Spleen (tissue), 11 donors: ENCODE measurements around the gene GALNT18. TPM values are rescaled to one million over a fixed set of nuclear protein-coding genes. Genes with fewer than 3 reads are reported as not detected.

ENCODE experiments used
- DNase-seq: peaks from one replicate; pipeline ENCODE4 v3.0.0-alpha.2; 2020
- H3K27ac ChIP-seq, 8 donors: fragments of 200-600 bp; sonication (generic) in 7 of 8; 1 replicate in 4 of 8; 2 replicates in 4 of 8; pipeline versions ENCODE4 v1.5.0 to v1.8.0; 2016 to 2021; ENCODE audit warnings: inconsistent platforms in 4 of 8, mild to moderate bottlenecking in 4 of 8, moderate library complexity in 1 of 8
- H3K27me3 ChIP-seq, 7 donors: fragments of 200-600 bp; sonication (generic) in 6 of 7; replicated peaks in 1 of 7; 1 replicate in 4 of 7; 2 replicates in 3 of 7; pipeline versions ENCODE4 v1.5.0 to v1.8.0; 2016 to 2021; ENCODE audit warnings: inconsistent platforms in 3 of 7, mild to moderate bottlenecking in 1 of 7
- H3K36me3 ChIP-seq, 6 donors: fragments of 200-600 bp; sonication (generic) in 5 of 6; 1 replicate in 4 of 6; 2 replicates in 2 of 6; pipeline versions ENCODE4 v1.5.0 to v1.8.0; 2016 to 2021; ENCODE audit warnings: inconsistent platforms in 2 of 6
- H3K4me1 ChIP-seq, 6 donors: fragments of 200-600 bp; sonication (generic) in 5 of 6; 1 replicate in 3 of 6; 2 replicates in 3 of 6; pipeline versions ENCODE4 v1.5.0 to v1.8.0; 2016 to 2021; ENCODE audit warnings: inconsistent platforms in 3 of 6
- H3K4me3 ChIP-seq, 8 donors: fragments of 200-600 bp; sonication (generic) in 7 of 8; 1 replicate in 4 of 8; 2 replicates in 4 of 8; pipeline versions ENCODE4 v1.5.0 to v1.8.0; 2016 to 2021; ENCODE audit warnings: inconsistent platforms in 4 of 8, mild to moderate bottlenecking in 4 of 8, moderate library complexity in 2 of 8
- H3K9me3 ChIP-seq, 8 donors: fragments of 200-600 bp; sonication (generic) in 7 of 8; 1 replicate in 4 of 8; 2 replicates in 4 of 8; pipeline versions ENCODE4 v1.5.0 to v1.8.0; 2016 to 2021; ENCODE audit warnings: inconsistent platforms in 4 of 8
- POLR2A ChIP-seq, 3 donors: fragments of 450-650 bp; IDR thresholded peaks; one replicate each; pipeline ENCODE4 v1.5.1; 2017; ENCODE audit warnings: antibody characterized with exemption in 3 of 3, mild to moderate bottlenecking in 1 of 3
- POLR2AphosphoS5 ChIP-seq, 3 donors: sonication (generic); formaldehyde crosslinking; IDR thresholded peaks; one replicate each; pipeline ENCODE4 v1.5.1; 2017; ENCODE audit warnings: antibody characterized with exemption in 3 of 3
- WGBS, 5 donors: extraction: QIAGEN DNeasy Blood & Tissue Kit in 3 of 5; methylation state at CpG; one replicate each; pipeline versions ENCODE4 v1.1.5 to v1.1.7; 2013 to 2018; 5-methylcytosine and 5-hydroxymethylcytosine counted together
- intact Hi-C: fragments of 100-400 bp; cut with DNase I; formaldehyde crosslinking; loops from one replicate; pipeline ENCODE4 v1.15.0; 2023; ENCODE audit warnings: low total_unique reads
- polyA plus RNA-seq, 3 donors: library from polyadenylated mRNA; stranded (reverse); fragments of 200-250 nt; gene quantifications; one replicate each; pipeline ENCODE4 v1.2.1, GENCODE V29; 2013
- total RNA-seq, 7 donors: library from RNA; depleted of rRNA in 3 of 7; stranded (reverse); fragments of >200 nt in 3 of 7; fragmentation: NEBNext Ultra II Directional in 4 of 7; extraction: Animal tissue kit (Norgen Biotek cat#: 25700) in 4 of 7; gene quantifications; one replicate each; pipeline versions ENCODE4 v1.1.0 to v1.2.1, GENCODE V29; 2016 to 2021
- TF ChIP-seq, protein P1 (sequence below), 11 experiments: fragments of 200-600 bp in 7 of 11; fragments of 450-650 bp in 4 of 11; sonication (generic) in 4 of 11; IDR thresholded peaks in 8 of 11; conservative IDR thresholded peaks in 3 of 11; 1 replicate in 7 of 11; 2 replicates in 4 of 11; pipeline versions ENCODE4 v1.4.0 to v1.8.0; 2016 to 2021; ENCODE audit warnings: antibody characterized with exemption in 11 of 11, inconsistent platforms in 4 of 11, mild to moderate bottlenecking in 1 of 11
- donor health status: healthy with polysubstance abuse.
- donor health status: DM: no; HTN: no; CAD: no; lungs with moderate emphysema.
- donor health status: DM: no; HTN: no; CAD: no.
- donor health status: Bipolar disorder and iron deficiency.
- donor health status: healthy.
- donor health status: DM: no; HTN: no; CAD: no.
- donor health status: DM: yes; HTN: yes; CAD: no.

Gene GALNT18
- total and polyA plus RNA-seq, 10 donors: 0.87 to 6.9 (median 3.9) TPM

- no peak for DNase-seq
- Histone ChIP-seq H3K4me1 (peaks cover 0 to 15% (median 5%) of the 10 kb centered on the region in 6 donors), H3K4me3 (no peak overlapping the region), H3K27me3 (peaks cover 0 to 5% (median 0%) of the 10 kb centered on the region in 7 donors), H3K36me3 (no peaks in the 10 kb centered on the region), H3K9me3 (no peaks in the 10 kb centered on the region), H3K27ac (no peak overlapping the region)
- TF ChIP-seq POLR2AphosphoS5 (IDR thresholded peaks at IDR 0.05) (no peak), POLR2A (IDR thresholded peaks at IDR 0.05) (no peak)
- TF ChIP-seq, protein P1, sequence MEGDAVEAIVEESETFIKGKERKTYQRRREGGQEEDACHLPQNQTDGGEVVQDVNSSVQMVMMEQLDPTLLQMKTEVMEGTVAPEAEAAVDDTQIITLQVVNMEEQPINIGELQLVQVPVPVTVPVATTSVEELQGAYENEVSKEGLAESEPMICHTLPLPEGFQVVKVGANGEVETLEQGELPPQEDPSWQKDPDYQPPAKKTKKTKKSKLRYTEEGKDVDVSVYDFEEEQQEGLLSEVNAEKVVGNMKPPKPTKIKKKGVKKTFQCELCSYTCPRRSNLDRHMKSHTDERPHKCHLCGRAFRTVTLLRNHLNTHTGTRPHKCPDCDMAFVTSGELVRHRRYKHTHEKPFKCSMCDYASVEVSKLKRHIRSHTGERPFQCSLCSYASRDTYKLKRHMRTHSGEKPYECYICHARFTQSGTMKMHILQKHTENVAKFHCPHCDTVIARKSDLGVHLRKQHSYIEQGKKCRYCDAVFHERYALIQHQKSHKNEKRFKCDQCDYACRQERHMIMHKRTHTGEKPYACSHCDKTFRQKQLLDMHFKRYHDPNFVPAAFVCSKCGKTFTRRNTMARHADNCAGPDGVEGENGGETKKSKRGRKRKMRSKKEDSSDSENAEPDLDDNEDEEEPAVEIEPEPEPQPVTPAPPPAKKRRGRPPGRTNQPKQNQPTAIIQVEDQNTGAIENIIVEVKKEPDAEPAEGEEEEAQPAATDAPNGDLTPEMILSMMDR (IDR thresholded peaks at IDR 0.05 in 8 of 11, conservative IDR thresholded peaks at IDR 0.05 in 3 of 11): no peak
- WGBS, 5 donors: 86 to 93% (median 88%) methylated on average over 5 of the region's 5 CpGs
- intact Hi-C loops: no loop called here
Measured at GRCh38 chr11:11580012-11580411, 41.8 kb downstream of the GALNT18 start.

DNA sequence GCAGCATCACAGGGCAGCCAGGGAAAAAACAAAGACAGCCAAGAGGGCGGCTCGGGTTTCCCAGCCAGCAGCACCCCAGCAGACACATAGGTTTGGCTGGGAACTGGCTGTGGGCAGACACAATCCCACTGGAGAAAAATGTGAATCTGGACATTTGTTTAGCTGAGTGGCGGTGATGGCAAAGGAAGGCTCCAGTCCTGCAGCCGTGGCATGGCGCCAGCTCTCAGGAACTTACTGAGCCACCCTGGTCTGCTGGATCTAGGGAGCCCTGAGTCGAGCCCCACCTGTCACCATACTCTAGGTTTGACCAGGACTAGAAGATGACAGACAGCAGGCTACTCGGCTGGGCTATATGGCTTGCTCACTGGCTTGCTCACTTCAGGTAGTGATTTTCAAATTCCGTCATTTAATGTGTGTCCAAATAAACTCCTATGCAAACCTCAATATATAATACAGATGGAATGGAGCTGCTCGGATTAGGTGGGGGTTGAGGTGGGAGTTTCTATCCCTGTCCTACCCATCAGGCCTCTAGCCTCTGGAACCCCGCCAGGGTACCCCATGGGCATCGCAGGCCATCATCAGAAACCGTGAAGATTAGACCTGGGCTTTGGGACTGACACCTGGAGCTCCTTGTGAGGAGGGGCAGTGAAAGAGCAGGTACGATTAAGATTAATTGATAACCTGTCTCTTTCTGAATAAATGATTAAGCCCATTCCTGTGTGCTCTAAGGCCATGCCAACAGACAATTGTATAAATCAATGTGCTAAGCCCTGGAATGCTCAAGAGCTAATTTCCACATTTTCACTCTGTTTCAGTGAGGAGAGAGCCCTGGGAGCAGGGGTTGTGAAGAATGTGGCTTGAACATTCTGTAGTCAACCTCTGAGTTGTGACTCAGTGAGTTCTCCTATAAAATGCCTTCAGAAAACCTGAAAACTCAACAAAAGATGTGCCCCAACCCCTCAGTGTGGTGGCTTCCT is 42.5 kb downstream of the GALNT18 start:
- WGBS, 5 donors: 85 to 88% (median 87%) methylated on average over 13 of the region's 13 CpGs
- intact Hi-C loops: no loop called here
- Histone ChIP-seq H3K36me3 (no peaks in the 10 kb centered on the region), H3K9me3 (no peaks in the 10 kb centered on the region), H3K4me3 (no peak overlapping the region), H3K4me1 (peaks cover 0 to 15% (median 5%) of the 10 kb centered on the region in 6 donors), H3K27me3 (peaks cover 0 to 5% (median 0%) of the 10 kb centered on the region in 7 donors), H3K27ac (no peak overlapping the region)
- no peak for DNase-seq
- TF ChIP-seq, protein P1 (IDR thresholded peaks at IDR 0.05 in 8 of 11, conservative IDR thresholded peaks at IDR 0.05 in 3 of 11): no peak
- TF ChIP-seq POLR2AphosphoS5 (IDR thresholded peaks at IDR 0.05) (no peak), POLR2A (IDR thresholded peaks at IDR 0.05) (no peak)

- DNase-seq: no peak
- Histone ChIP-seq H3K27ac (no peak overlapping the region), H3K4me3 (no peak overlapping the region), H3K27me3 (peaks cover 0 to 5% (median 0%) of the 10 kb centered on the region in 7 donors), H3K9me3 (no peaks in the 10 kb centered on the region), H3K36me3 (no peaks in the 10 kb centered on the region), H3K4me1 (peaks cover 0 to 15% (median 5%) of the 10 kb centered on the region in 6 donors)
- 72 to 87% (median 85%) methylated on average over 15 of the region's 15 CpGs for WGBS, 5 donors
- intact Hi-C loops: no loop called here
- TF ChIP-seq POLR2A (IDR thresholded peaks at IDR 0.05) (no peak), POLR2AphosphoS5 (IDR thresholded peaks at IDR 0.05) (no peak)
- TF ChIP-seq, protein P1 (IDR thresholded peaks at IDR 0.05 in 8 of 11, conservative IDR thresholded peaks at IDR 0.05 in 3 of 11): no peak
Measured at GRCh38 chr11:11577932-11578911, 43.6 kb downstream of the GALNT18 start.
